Lower leg skin (tissue), 4 donors: ENCODE measurements around the gene CFAP54. TPM values are rescaled to one million over a fixed set of nuclear protein-coding genes. Genes with fewer than 3 reads are reported as not detected.

ENCODE experiments used
- DNase-seq, 2 donors: peaks; one replicate each; pipeline ENCODE4 v3.0.0-alpha.2; 2019; ENCODE audit warnings: low spot score in 2 of 2
- H3K4me3 ChIP-seq: fragments of 200-600 bp; sonication (generic); 2 replicates; pipeline ENCODE4 v1.5.1; 2017; ENCODE audit warnings: mild to moderate bottlenecking, low read depth; ENCODE audit not compliant: poor library complexity, severe bottlenecking
- POLR2A ChIP-seq, 2 donors: fragments of 450-650 bp; IDR thresholded peaks; one replicate each; pipeline ENCODE4 v1.6.1; 2016 to 2017; ENCODE audit warnings: antibody characterized with exemption in 2 of 2, mild to moderate bottlenecking in 1 of 2, moderate library complexity in 1 of 2
- WGBS, 2 donors: methylation state at CpG; one replicate each; pipeline ENCODE4 v1.1.5; 2018; 5-methylcytosine and 5-hydroxymethylcytosine counted together
- intact Hi-C: fragments of 100-400 bp; cut with DNase I; formaldehyde crosslinking; loops from one replicate; pipeline ENCODE4 v1.15.0; 2023; ENCODE audit warnings: low total_unique reads
- total RNA-seq, 4 donors: library from RNA; depleted of rRNA; stranded (reverse); fragments of >200 nt; gene quantifications; one replicate each; pipeline ENCODE4 v1.1.0, GENCODE V29; 2016
- TF ChIP-seq, protein P1 (sequence below), 3 donors: fragments of 450-650 bp; IDR thresholded peaks; one replicate each; pipeline ENCODE4 v1.5.1; 2016; ENCODE audit warnings: antibody characterized with exemption in 3 of 3, mild to moderate bottlenecking in 3 of 3, moderate library complexity in 2 of 3

CFAP54 gene
- total RNA-seq, 4 donors from 2014 or later, result 0.04 to 0.59 TPM; not detected in 2

DNA sequence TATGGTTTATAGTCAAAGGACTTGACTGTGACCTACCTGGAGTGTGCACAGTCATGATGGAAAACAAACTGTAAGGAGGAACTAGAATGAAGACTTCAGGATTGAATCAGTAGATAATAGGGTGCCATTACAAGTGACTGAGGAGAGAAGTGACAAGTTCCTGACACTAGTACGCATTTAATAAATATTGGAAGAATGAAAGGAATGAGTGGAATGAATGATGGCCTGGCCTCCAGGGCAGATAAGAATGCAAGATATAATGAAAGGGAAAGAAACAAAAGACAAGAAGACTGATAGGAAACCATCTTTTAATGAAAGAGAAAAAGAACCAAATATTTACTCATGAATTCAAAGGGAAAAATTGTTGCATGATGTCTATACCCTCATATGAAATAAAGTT is 372.9 kb downstream of the CFAP54 start:
- DNase-seq, result no peak
- WGBS, 2 donors, result 67 to 73% methylated on average over 1 of the region's 1 CpG
- TF ChIP-seq POLR2A (IDR thresholded peaks at IDR 0.05), result no peak
- TF ChIP-seq, protein P1, sequence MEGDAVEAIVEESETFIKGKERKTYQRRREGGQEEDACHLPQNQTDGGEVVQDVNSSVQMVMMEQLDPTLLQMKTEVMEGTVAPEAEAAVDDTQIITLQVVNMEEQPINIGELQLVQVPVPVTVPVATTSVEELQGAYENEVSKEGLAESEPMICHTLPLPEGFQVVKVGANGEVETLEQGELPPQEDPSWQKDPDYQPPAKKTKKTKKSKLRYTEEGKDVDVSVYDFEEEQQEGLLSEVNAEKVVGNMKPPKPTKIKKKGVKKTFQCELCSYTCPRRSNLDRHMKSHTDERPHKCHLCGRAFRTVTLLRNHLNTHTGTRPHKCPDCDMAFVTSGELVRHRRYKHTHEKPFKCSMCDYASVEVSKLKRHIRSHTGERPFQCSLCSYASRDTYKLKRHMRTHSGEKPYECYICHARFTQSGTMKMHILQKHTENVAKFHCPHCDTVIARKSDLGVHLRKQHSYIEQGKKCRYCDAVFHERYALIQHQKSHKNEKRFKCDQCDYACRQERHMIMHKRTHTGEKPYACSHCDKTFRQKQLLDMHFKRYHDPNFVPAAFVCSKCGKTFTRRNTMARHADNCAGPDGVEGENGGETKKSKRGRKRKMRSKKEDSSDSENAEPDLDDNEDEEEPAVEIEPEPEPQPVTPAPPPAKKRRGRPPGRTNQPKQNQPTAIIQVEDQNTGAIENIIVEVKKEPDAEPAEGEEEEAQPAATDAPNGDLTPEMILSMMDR (IDR thresholded peaks at IDR 0.05), result no peak
- intact Hi-C loops, result no loop called here
- no peak overlapping the region for H3K4me3 ChIP-seq

DNA sequence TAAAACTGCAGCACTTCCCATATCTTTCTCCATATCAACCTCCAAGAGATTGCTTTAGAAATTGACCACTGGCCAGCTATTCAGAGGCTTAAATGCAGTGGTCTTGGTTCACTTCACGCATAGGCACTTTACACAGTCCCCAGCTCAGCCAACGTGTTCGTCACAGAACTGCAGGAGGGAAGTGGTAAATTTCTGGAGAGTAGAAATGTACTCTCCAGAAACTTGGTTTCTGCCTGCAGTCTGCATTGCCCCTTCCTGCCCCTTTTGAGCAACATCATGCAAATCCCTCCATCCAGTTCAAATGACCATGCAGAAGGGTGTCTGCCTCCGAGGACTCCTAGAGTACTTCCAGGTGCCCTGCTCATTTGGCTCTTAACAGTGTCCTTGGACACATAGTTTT is 375.0 kb downstream of the CFAP54 start:
- H3K4me3 ChIP-seq, result no peak overlapping the region
- TF ChIP-seq, protein P1 (IDR thresholded peaks at IDR 0.05), result no peak
- TF ChIP-seq POLR2A (IDR thresholded peaks at IDR 0.05), result no peak
- 55 to 64% methylated on average over 4 of the region's 4 CpGs for WGBS, 2 donors
- intact Hi-C loops, result no loop called here
- no peak for DNase-seq

DNA sequence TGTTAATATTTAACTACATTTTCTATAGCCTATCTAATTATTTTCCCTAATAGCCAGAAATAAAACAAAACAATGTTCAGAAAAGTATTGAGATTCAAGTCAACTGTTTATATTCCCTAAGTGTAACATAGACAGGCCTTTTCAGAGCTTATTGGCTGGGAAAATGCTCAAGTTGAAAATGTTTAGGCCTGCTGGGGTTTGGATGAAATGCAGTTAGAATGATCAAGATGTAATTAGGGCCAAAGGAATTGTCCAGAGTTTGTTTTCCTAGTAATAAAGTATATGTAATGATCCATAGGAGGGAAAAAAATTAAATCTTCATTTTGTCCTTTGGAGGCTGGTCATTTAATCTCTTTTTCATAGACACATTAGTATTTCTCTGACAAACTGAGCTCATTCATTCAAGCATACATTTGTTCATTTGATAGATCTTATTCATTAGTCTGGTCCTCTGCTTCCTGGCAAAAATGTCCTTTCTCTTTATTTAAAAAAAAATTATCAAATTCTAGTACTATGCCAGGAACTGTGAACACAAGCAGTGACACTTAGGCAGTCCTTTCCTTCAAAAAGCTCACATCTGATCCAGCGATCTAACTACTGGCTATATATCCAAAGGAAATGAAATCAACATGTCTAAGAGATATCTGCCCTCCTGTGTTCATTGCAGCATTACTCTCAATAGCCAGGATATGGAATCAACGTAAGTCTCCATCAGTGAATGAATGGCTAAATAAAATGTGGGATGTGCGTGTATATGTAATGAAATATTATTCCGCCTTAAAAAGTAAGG is 377.6 kb downstream of the CFAP54 start:
- no peak overlapping the region for H3K4me3 ChIP-seq
- 87 to 93% methylated on average over 4 of the region's 4 CpGs for WGBS, 2 donors
- TF ChIP-seq, protein P1 (IDR thresholded peaks at IDR 0.05), result no peak
- no peak for TF ChIP-seq POLR2A (IDR thresholded peaks at IDR 0.05)
- intact Hi-C loops, result no loop called here
- no peak for DNase-seq

DNA sequence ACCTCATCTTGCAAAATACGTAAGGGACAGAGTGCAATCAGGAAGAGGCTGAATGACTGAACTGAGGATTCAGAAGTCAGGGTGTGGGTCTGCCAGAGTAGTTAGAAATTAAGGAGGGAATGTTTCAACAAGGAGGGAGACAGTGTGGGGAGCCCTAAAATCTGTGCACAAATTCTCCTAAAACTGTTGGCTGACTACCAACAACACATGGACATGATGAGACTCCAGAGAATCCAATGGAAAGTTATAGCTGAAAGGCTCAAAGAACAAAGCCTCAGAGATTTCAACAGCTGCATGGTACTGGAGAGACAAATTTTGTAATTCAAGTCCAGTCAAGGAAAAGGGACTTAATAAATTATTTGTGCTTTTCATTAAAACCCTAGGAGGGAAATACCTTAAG is 381.6 kb downstream of the CFAP54 start:
- 84 to 91% methylated on average over 1 of the region's 1 CpG for WGBS, 2 donors
- intact Hi-C loops, result no loop called here
- DNase-seq, result no peak
- no peak for TF ChIP-seq POLR2A (IDR thresholded peaks at IDR 0.05)
- TF ChIP-seq, protein P1 (IDR thresholded peaks at IDR 0.05), result no peak
- H3K4me3 ChIP-seq, result no peak overlapping the region

DNA sequence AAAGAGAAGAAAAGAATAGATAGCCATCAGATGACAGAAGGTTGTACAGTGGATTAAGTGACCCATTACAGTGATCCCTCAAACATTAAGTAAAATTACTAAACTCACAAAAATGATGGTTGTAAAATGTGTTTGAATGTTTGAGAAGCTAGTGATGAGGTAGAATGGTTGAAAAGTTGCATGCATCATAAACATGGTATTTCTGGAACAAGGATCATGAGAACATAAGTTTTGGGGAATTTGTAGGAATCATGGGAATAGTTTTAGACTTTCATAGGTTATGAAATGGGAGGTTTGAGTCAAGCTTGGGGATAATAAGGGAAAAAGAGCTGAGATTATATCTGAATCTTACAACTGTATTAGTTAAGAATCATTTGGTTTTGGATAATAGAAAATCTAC is 383.6 kb downstream of the CFAP54 start:
- intact Hi-C loops, result no loop called here
- no peak for DNase-seq
- no peak overlapping the region for H3K4me3 ChIP-seq
- TF ChIP-seq, protein P1 (IDR thresholded peaks at IDR 0.05), result no peak
- TF ChIP-seq POLR2A (IDR thresholded peaks at IDR 0.05), result no peak

DNA sequence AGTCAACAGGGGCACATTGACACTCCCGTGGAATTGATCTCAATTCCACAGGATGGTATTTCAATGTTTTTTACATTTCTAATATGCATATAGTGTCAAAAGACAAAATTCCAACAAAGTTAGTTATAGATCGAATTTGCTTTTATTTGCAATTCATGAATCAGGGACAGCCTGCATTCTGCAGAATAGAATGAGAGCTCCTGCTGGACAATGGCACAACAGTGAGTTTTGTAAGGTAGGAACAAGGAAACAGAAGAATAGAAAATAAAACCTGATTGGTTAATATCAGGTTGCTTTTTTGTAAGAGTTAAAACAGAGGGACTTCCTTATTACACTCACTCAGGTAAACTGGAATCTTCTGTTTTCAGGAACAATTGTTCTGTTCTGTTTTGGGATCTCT is 384.8 kb downstream of the CFAP54 start:
- TF ChIP-seq, protein P1 (IDR thresholded peaks at IDR 0.05), result no peak
- TF ChIP-seq POLR2A (IDR thresholded peaks at IDR 0.05), result no peak
- no peak overlapping the region for H3K4me3 ChIP-seq
- DNase-seq, result no peak
- intact Hi-C loops, result no loop called here
- WGBS, 2 donors, result 83 to 87% methylated on average over 2 of the region's 2 CpGs
